HepG2 (cell line): ENCODE measurements around the gene ARHGAP21. TPM values are rescaled to one million over a fixed set of nuclear protein-coding genes. Genes with fewer than 3 reads are reported as not detected.

ENCODE experiments used
- GATAD2A ChIP-seq: IDR thresholded peaks from 2 replicates; pipeline ENCODE4 v1.6.1; 2016
- HHEX ChIP-seq: IDR thresholded peaks from 2 replicates; pipeline ENCODE4 v1.6.1; 2016; ENCODE audit warnings: control low read depth
- HMGA1 ChIP-seq: sonication (generic); formaldehyde crosslinking; conservative IDR thresholded peaks from 2 replicates; pipeline ENCODE4 v1.4.0; 2020; ENCODE audit warnings: missing genetic modification reagents
- NFIB ChIP-seq: sonication (generic); formaldehyde crosslinking; IDR thresholded peaks from 2 replicates; pipeline ENCODE4 v1.9.0; 2021; ENCODE audit warnings: missing genetic modification reagents, mild to moderate bottlenecking, borderline replicate concordance
- NFYB ChIP-seq: sonication (generic); formaldehyde crosslinking; IDR thresholded peaks from 2 replicates; pipeline ENCODE4 v1.4.0; 2020; ENCODE audit warnings: missing genetic modification reagents
- TRIM22 ChIP-seq: fragments of 450-650 bp; IDR thresholded peaks from 2 replicates; pipeline ENCODE4 v1.6.1; 2017
- ZBTB40 ChIP-seq, 2 experiments: fragments of 450-650 bp in 1 of 2; sonication (generic) in 1 of 2; formaldehyde crosslinking in 1 of 2; IDR thresholded peaks; 2 replicates each; pipeline versions ENCODE4 v1.6.1 to v1.8.0; 2016 to 2022; ENCODE audit warnings: antibody characterized with exemption in 1 of 2, mild to moderate bottlenecking in 1 of 2, missing genetic modification reagents in 1 of 2
- ZNF256 ChIP-seq: sonication (generic); formaldehyde crosslinking; conservative IDR thresholded peaks from 2 replicates; pipeline ENCODE4 v1.4.0; 2020; ENCODE audit warnings: missing genetic modification reagents
- ZNF776 ChIP-seq: sonication (generic); formaldehyde crosslinking; IDR thresholded peaks from 2 replicates; pipeline ENCODE4 v1.4.0; 2020; ENCODE audit warnings: mild to moderate bottlenecking, missing genetic modification reagents
- polyA plus RNA-seq, 8 experiments: library from polyadenylated mRNA; depleted of rRNA in 3 of 8; stranded (reverse) in 7 of 8; unstranded in 1 of 8; fragments of >200 nt; fragmentation: Illumina TruSeq in 4 of 8; extraction: Trizol in 4 of 8; gene quantifications; 2 replicates each; pipeline versions ENCODE4 v1.2.1 to v1.2.3, GENCODE V29; 2011 to 2016; ENCODE audit warnings: low read depth in 4 of 8, missing spikeins in 1 of 8, mixed read lengths in 1 of 8; ENCODE audit not compliant: insufficient read depth in 1 of 8
- total RNA-seq, 5 experiments: library from RNA; depleted of rRNA; stranded (reverse); fragments of >200 nt; fragmentation: Illumina TruSeq; extraction: Trizol; gene quantifications; 2 replicates each; pipeline ENCODE4 v1.2.3, GENCODE V29; 2016; ENCODE audit warnings: low read depth in 1 of 5
- TF ChIP-seq, protein P1 (sequence below): sonication (generic); formaldehyde crosslinking; IDR thresholded peaks from one replicate; pipeline ENCODE4 v1.5.1; 2020; ENCODE audit warnings: mild to moderate bottlenecking, missing genetic modification reagents; ENCODE audit errors: not compliant biosample characterization

ARHGAP21 gene
- total and polyA plus RNA-seq, 2 of the 13 experiments (the other 11 are each of a cell fraction or from before 2014, with no cell fraction given), result 23.9 to 26.6 TPM

DNA sequence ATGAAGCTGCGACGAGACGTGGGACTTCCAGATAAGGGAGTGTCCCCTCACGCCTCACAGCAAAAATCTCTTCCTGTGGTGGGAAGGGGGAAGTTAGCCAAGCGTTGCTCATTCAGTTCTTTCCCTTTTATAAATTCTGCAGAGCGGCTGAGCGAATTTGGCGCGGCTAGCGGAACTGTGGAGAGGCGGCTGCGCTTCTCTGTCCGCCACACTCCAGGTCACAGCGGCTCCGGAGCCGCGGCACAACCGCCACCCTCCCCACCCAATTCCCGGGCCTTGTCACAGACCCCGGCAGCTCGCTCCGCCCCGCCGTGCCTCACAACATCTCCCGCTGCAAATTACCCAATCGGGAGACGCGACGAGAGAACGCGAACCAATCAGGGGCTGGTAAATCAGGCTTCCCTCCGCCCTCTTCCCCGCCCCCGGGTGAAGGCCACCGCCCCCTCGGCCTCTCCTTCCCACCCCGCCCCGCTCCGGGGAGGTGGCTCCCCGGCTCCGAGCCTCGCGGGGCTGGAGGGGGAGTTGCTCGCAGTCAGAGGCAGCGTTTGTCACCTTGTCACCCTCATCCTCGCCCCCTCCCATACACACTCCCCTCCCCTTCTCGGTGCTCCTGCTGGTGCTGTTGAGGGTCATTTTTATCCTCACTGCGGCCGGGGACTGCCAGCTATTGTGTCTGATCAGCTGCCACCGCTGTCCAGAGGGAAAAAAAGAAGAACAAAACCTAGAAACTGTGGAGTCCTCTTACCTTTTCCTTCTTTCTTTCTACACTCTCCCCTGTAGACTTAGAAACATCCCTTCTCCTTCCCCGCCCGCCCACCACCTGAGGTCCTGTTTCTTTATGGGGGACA lies 918 bp upstream of the ARHGAP21 start (continued):
- TF ChIP-seq, protein P1, sequence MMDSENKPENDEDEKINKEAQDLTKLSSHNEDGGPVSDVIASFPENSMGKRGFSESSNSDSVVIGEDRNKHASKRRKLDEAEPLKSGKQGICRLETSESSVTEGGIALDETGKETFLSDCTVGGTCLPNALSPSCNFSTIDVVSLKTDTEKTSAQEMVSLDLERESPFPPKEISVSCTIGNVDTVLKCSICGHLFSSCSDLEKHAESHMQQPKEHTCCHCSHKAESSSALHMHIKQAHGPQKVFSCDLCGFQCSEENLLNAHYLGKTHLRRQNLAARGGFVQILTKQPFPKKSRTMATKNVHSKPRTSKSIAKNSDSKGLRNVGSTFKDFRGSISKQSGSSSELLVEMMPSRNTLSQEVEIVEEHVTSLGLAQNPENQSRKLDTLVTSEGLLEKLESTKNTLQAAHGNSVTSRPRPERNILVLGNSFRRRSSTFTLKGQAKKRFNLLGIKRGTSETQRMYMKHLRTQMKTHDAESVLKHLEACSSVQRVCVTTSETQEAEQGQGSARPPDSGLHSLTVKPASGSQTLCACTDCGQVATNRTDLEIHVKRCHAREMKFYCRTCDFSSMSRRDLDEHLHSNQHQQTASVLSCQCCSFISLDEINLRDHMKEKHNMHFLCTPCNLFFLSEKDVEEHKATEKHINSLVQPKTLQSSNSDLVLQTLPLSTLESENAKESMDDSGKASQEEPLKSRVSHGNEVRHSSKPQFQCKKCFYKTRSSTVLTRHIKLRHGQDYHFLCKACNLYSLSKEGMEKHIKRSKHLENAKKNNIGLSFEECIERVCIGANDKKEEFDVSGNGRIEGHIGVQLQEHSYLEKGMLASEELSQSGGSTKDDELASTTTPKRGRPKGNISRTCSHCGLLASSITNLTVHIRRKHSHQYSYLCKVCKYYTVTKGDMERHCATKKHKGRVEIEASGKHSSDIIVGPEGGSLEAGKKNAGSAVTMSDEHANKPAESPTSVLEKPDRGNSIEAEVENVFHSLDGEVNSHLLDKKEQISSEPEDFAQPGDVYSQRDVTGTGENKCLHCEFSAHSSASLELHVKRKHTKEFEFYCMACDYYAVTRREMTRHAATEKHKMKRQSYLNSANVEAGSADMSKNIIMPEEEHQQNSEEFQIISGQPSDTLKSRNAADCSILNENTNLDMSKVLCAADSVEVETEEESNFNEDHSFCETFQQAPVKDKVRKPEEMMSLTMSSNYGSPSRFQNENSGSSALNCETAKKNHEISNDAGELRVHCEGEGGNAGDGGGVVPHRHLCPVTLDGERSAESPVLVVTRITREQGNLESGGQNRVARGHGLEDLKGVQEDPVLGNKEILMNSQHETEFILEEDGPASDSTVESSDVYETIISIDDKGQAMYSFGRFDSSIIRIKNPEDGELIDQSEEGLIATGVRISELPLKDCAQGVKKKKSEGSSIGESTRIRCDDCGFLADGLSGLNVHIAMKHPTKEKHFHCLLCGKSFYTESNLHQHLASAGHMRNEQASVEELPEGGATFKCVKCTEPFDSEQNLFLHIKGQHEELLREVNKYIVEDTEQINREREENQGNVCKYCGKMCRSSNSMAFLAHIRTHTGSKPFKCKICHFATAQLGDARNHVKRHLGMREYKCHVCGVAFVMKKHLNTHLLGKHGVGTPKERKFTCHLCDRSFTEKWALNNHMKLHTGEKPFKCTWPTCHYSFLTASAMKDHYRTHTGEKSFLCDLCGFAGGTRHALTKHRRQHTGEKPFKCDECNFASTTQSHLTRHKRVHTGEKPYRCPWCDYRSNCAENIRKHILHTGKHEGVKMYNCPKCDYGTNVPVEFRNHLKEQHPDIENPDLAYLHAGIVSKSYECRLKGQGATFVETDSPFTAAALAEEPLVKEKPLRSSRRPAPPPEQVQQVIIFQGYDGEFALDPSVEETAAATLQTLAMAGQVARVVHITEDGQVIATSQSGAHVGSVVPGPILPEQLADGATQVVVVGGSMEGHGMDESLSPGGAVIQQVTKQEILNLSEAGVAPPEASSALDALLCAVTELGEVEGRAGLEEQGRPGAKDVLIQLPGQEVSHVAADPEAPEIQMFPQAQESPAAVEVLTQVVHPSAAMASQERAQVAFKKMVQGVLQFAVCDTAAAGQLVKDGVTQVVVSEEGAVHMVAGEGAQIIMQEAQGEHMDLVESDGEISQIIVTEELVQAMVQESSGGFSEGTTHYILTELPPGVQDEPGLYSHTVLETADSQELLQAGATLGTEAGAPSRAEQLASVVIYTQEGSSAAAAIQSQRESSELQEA (CRISPR knock-in tag), result no peak
- TF ChIP-seq NFYB (CRISPR knock-in tag) (peak; percentile 78), GATAD2A (no peak), NFIB (CRISPR knock-in tag) (no peak), ZNF776 (CRISPR knock-in tag) (no peak; the same call in 1 of the 2 replicates), ZNF256 (CRISPR knock-in tag) (no peak), HHEX (CRISPR knock-in tag) (no peak), HMGA1 (no peak), ZBTB40 (IDR thresholded peaks at IDR 0.05) (no peak), ZBTB40 (CRISPR knock-in tag; IDR thresholded peaks at IDR 0.05) (no peak), TRIM22 (no peak)
